Activated effector memory CD4-positive, alpha-beta T cell treated with anti-CD3 and anti-CD28 coated beads, Interleukin-2, amount 50 U/mL, for 16 hours (primary cell): ENCODE measurements around the gene CCDC136.

Experiments
- DNase-seq: peaks from one replicate; pipeline ENCODE4 v3.0.0-alpha.2; 2020

CCDC136 gene

GRCh38 chr7:128807191-128807590 lies 15.4 kb downstream of the CCDC136 start:
- DNase-seq = no peak

GRCh38 chr7:128809363-128809762 lies 17.6 kb downstream of the CCDC136 start:
- DNase-seq = peak; percentile 1

- DNase-seq = peak; percentile 16
These were observed 18.7 kb downstream of the CCDC136 start for GRCh38 chr7:128810473-128810872.

- peak; percentile 5 for DNase-seq
These were observed 19.2 kb downstream of the CCDC136 start for GRCh38 chr7:128810997-128811396.

GRCh38 chr7:128811631-128812430 lies 20.1 kb downstream of the CCDC136 start:
- peak; percentile 53 for DNase-seq

GRCh38 chr7:128812514-128813168 lies 20.9 kb downstream of the CCDC136 start:
- peak; percentile 16 for DNase-seq

- DNase-seq = no peak
These were observed 22.7 kb downstream of the CCDC136 start for GRCh38 chr7:128814499-128814898.

- no peak for DNase-seq
These were observed 23.6 kb downstream of the CCDC136 start for GRCh38 chr7:128815289-128815942.

GRCh38 chr7:128818694-128819093 lies 26.9 kb downstream of the CCDC136 start:
- DNase-seq = no peak

- DNase-seq = no peak
These were observed 30.0 kb downstream of the CCDC136 start for GRCh38 chr7:128821724-128822123.

- DNase-seq = no peak
These were observed 34.7 kb downstream of the CCDC136 start for GRCh38 chr7:128826512-128826911.

- DNase-seq = no peak
These were observed 35.1 kb downstream of the CCDC136 start for GRCh38 chr7:128826916-128827247.

- DNase-seq = no peak
These were observed 35.6 kb downstream of the CCDC136 start for GRCh38 chr7:128827248-128827958.

GRCh38 chr7:128827971-128828711 lies 36.4 kb downstream of the CCDC136 start:
- DNase-seq = no peak

GRCh38 chr7:128829391-128830166 lies 37.8 kb downstream of the CCDC136 start:
- no peak for DNase-seq

- peak; percentile 71 for DNase-seq
These were observed 38.7 kb downstream of the CCDC136 start, which contains the start of gene FLNC for GRCh38 chr7:128830231-128831177. Gene FLNC (plus strand): TSS chr7:128830406. CDS start chr7:128830638, 232 bp downstream.

- DNase-seq = no peak
These were observed 39.6 kb downstream of the CCDC136 start for GRCh38 chr7:128831178-128831993.

- DNase-seq = no peak
These were observed 40.5 kb downstream of the CCDC136 start for GRCh38 chr7:128831994-128832879.

GRCh38 chr7:128832880-128833147 lies 41.0 kb downstream of the CCDC136 start:
- DNase-seq = no peak
